C4-2B (cell line): ENCODE data around the gene UHRF1.
"Not testable (repeated sequence)": the region's sequence is repeated elsewhere in the genome, so short reads cannot be mapped to it uniquely, and the experiment has no call there.

Experiments used
- CTCF ChIP-seq: fragments of 450-650 bp; conservative IDR thresholded peaks from 2 replicates; pipeline ENCODE4 v1.5.1; 2017; ENCODE audit warnings: mild to moderate bottlenecking
- ZFX ChIP-seq: fragments of 450-650 bp; IDR thresholded peaks from 2 replicates; pipeline ENCODE4 v1.6.1; 2017

DNA sequence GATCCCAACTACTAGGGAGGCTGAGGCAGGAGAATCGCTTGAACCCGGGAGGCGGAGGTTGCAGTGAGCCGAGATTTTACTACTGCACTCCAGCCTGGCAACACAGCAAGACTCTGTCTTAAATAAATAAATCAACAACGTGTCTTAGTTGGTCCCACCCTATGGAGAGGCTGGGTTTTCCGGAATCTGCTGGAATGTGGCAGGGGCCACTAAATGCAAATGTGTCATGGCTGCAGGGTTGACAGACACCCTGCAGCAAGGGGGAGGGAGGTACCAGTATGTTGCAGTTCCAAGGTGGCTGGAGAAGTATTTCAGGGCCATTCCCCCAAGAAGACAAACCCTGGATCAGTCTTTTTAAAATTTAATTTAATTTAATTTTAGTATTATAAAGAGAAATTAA is 21.5 kb upstream of the UHRF1 start:
- TF ChIP-seq CTCF, ZFX: not testable (repeated sequence)
